HCT116 (cell line): Measurements from ENCODE around the gene ARHGAP5.

Source experiments
- CEBPB ChIP-seq: IDR thresholded peaks from 2 replicates; pipeline ENCODE4 v1.6.1; 2012; ENCODE audit warnings: low read depth
- CTCF ChIP-seq, 3 experiments: fragments of 200-600 bp in 1 of 3; sonication (generic) in 1 of 3; IDR thresholded peaks in 2 of 3; conservative IDR thresholded peaks in 1 of 3; 2 replicates each; pipeline ENCODE4 v1.5.1; 2012 to 2017; ENCODE audit warnings: low read depth in 2 of 3, low read length in 2 of 3, antibody characterized with exemption in 1 of 3, borderline replicate concordance in 1 of 3, control low read depth in 1 of 3, mild to moderate bottlenecking in 1 of 3, mixed read lengths in 1 of 3, mixed run types in 1 of 3, moderate library complexity in 1 of 3; ENCODE audit not compliant: insufficient read depth in 1 of 3
- FOSL1 ChIP-seq: IDR thresholded peaks from 2 replicates; pipeline ENCODE4 v1.6.1; 2012; ENCODE audit warnings: low read depth
- JUND ChIP-seq: IDR thresholded peaks from 2 replicates; pipeline ENCODE4 v1.6.1; 2012
- MAX ChIP-seq: IDR thresholded peaks from 2 replicates; pipeline ENCODE4 v1.6.1; 2012
- POLR2A ChIP-seq: IDR thresholded peaks from 2 replicates; pipeline ENCODE4 v1.7.0; 2011; ENCODE audit warnings: borderline replicate concordance; ENCODE audit not compliant: insufficient read depth, insufficient read length; ENCODE audit errors: extremely low read depth
- RAD21 ChIP-seq: IDR thresholded peaks from 2 replicates; pipeline ENCODE4 v1.6.1; 2012; ENCODE audit warnings: low read depth, mild to moderate bottlenecking
- REST ChIP-seq: IDR thresholded peaks from 2 replicates; pipeline ENCODE4 v1.6.1; 2012; ENCODE audit warnings: low read depth
- TF ChIP-seq, protein P1 (sequence below): IDR thresholded peaks from 2 replicates; pipeline ENCODE4 v1.6.1; 2012

DNA sequence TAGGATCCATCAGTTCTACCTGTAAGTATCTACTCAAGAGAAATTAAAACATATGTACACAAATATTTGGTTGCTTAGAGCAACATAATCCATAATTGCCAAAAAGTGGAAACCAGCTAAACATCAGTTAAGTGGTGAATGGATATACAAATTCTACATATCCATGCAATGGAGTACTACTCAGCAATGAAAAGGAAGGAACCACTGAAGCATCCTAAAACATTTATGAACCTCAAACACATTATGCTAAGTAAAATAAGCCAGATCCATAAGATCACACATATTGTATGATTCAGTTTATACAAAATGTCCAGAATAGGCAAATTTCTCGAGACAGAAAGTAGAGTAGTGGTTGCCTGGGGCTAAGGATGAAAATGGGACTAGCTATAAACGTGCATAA, 8.4 kb upstream of the ARHGAP5 start:
- TF ChIP-seq, protein P1, sequence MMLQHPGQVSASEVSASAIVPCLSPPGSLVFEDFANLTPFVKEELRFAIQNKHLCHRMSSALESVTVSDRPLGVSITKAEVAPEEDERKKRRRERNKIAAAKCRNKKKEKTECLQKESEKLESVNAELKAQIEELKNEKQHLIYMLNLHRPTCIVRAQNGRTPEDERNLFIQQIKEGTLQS, result no peak
- TF ChIP-seq CTCF (IDR thresholded peaks at IDR 0.05 in 2 of 3, conservative IDR thresholded peaks at IDR 0.05 in 1 of 3; ENCODE audit: borderline replicate concordance in 1 of 3, insufficient read depth in 1 of 3, low read depth in 2 of 3, low read length in 2 of 3), result no peak
- TF ChIP-seq FOSL1, result no peak
- TF ChIP-seq CEBPB, result no peak
- no peak for TF ChIP-seq POLR2A
- no peak for TF ChIP-seq JUND
- TF ChIP-seq MAX, result no peak
- no peak for TF ChIP-seq REST
- TF ChIP-seq RAD21, result no peak
